Activated CD4-positive, alpha-beta T cell treated with anti-CD3 and anti-CD28 coated beads, Interleukin-2, amount 50 U/mL, for 16 hours (primary cell): ENCODE measurements around the gene LGR6.
"Not testable (repeated sequence)": the region's sequence is repeated elsewhere in the genome, so short reads cannot be mapped to it uniquely, and the experiment has no call there.

Experiments
- DNase-seq: peaks from one replicate; pipeline ENCODE4 v3.0.0-alpha.2; 2020

Gene LGR6

DNA sequence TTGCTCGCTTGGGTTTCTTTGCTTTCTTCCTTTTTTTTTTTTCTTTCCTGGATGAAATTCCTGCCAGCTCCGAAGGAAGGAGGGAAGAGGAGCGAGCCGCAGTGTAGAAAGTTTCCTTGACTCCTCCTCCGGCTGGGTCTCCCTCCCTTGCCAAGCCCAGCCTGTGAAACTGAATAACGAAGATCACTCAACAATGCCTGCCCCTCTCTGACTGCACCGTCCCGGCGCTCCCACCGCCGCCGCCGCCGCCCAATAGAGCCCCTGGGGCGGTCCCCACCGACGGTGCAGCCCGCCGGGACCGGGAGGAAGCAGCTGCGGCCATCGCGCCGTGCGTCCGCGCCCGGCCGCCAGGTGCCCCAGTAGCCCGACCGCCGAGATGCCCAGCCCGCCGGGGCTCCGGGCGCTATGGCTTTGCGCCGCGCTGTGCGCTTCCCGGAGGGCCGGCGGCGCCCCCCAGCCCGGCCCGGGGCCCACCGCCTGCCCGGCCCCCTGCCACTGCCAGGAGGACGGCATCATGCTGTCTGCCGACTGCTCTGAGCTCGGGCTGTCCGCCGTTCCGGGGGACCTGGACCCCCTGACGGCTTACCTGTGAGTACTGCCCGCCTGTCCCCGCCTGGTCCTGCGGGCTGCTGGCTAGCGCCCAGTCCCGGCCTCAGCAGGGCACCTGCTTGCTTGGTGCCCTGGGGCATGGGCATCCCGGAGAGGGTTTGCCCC is at the start of gene LGR6:
Gene LGR6, plus strand, starts transcription at position 186 of the 714 bp plus-strand sequence. Its CDS starts 191 bp downstream, at position 377.
- DNase-seq, result no peak

DNA sequence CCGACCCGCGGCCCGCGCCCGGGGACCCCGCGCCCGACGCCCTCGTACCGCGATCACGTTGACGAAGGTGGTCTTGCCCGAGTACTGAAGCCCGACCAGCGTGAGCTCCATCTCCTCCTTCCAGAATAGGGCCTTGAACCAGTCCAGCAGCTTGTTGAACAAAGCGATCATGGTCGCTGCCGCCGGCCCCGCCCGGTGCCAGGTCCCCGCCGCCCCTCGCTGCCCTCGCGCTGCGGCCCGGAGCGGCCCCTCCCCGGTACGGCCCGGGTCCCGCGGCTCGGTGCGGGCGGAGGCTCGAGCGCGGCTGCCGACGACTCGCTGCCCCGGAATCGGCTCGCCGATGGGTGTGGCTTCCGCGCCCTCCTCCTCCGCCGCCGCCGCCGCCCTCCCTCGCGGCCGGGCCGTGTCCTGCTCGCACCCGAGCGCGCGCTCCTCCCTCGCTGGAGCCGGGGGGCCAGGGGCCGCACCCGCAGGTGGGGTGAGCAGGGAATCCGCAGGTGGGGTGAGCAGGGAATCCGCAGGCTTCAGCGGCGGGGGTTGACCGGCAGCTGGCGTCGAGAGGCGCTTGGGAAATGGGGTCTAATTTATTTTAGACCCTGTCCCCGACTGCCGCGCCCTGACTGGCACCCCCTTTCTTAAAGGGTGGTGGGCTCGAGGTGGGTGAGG is 49.1 kb upstream of the LGR6 start, which contains the start of gene ARL8A:
Gene ARL8A, minus strand, starts transcription at position 336 of the 666 bp plus-strand sequence. Its CDS starts 165 bp downstream, at position 171.
- peak; percentile 64 for DNase-seq

DNA sequence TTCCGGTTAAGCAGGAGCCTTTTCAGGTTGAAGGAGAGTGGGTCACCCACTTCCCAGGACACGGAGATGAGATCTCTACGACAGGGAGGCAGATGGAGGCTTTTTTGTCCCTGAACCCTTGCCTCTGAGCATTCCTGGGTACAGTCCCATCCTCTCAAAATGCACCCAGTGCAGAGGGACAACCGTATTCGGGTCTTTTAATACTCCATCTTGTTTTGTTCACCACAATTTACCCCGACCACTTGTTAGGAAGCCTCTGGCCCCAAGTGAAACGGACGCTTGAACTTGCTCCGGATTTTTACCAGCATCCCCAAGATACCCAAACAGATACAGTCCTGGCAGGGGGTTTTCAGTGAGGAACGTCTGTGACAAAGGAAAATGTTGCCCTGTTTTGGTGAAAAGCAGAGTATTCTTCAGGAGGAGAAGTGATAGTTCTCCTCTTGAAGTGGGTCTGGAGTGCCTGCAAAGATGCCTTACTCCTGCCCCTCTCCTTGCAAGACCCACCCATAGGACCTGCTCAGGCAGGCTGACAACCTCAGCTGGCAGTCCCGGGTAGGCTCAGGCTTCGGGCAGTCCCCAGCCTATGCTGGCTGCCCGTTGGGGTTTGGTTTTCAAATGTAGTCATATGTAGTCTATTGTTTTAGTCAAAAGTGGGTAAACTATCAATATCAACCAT is 48.4 kb upstream of the LGR6 start:
- DNase-seq, result peak; percentile 72

- DNase-seq, result not testable (repeated sequence)
These were observed 47.9 kb upstream of the LGR6 start for GRCh38 chr1:202145744-202146140.

DNA sequence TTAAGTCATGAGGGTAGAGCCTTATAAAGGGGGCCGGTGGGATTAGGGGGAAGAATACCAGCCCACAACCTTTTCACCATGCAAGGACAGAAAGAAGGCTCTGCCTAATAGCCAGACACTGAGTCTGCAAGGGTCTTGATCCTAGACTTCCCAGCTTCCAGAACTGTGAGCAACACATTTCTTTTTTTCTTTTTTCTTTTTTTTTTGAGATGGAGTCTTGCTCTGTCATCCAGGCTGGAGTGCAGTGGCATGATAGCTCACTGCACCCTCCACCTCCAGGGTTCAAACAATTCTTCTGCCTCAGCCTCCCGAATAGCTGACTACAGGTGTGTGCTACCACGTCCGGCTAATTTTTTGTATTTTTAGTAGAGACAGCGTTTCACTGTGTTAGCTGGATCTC is 47.3 kb upstream of the LGR6 start:
- DNase-seq, result no peak

DNA sequence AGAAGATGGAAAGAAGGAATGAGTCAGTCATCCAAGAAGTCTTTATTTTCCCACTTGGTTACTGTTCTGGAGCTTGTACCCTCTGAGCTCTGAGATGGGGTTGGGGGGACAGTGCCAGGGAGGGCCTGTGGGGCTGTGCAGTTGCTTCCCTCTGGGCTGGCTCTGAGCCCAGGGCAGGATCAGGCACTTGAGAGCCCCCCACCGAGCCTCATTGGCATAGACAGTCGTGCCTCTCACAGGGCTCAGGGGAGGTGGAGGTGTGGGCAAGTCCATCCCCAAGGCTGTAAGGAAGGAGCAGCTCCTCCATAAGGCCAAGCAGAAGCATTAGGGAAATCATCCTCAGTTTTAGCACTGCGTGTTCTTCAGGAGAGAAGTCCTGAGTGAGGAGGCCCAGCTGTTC is 46.6 kb upstream of the LGR6 start:
- no peak for DNase-seq

DNA sequence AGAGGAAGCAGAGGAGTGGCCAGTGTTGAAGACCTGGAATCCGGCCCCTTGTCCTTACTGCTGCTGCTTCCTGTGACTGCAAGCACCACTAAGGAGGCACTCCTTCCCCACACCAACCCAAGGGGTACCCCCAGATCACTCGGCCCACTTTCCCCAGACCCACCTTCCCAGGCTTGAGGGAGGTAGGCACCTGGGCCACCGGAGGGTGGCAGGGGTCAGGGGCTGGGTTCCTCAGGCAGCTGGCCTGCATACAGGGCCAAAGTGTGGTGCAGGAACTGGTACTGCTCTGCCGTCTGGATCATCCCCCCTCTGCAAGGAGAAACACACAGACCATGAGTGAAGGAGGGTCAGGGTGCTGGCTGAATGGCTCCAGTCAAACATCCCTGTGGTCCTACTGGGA is 45.2 kb upstream of the LGR6 start:
- no peak for DNase-seq

- DNase-seq, result no peak
These were observed 44.0 kb upstream of the LGR6 start for GRCh38 chr1:202149566-202149965.

DNA sequence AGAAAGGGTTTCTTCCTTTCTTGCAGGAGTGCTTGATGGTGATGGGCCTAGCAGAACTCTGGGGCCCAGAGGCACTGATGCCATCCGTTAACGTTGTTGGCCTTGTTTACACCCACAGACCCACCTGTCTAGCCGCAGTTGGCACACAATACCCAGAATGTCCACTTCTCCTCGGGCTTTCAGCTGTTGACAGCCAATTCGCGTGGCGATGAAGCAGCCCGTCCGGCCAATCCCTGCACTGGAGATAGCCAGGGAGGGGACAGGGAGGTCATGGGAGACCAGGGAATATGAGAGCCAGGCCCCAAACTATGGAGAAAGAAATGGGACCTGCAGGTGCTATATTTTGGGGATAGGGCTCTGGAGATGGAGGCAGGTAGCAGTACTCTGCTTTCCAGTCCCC is 43.4 kb upstream of the LGR6 start:
- no peak for DNase-seq

DNA sequence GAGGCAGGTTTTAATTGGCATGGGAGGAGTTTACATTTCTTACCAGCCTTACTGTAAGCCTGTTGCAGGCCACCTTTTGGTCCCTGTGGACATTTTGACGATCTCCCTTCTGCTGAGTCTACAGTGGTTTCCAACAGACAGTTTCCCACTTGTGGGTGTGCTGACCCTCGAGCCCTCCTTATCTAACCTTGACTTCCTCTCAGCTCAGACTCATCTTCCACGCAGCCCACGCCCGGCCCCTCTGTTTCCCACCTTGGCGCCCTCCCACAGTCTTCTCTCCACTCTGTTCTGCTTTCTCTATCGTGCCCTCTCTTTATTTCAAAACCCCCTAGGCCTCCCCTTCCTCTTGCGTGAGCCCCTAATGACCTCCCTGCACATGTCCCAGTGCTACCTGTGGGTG is 43.0 kb upstream of the LGR6 start:
- no peak for DNase-seq

DNA sequence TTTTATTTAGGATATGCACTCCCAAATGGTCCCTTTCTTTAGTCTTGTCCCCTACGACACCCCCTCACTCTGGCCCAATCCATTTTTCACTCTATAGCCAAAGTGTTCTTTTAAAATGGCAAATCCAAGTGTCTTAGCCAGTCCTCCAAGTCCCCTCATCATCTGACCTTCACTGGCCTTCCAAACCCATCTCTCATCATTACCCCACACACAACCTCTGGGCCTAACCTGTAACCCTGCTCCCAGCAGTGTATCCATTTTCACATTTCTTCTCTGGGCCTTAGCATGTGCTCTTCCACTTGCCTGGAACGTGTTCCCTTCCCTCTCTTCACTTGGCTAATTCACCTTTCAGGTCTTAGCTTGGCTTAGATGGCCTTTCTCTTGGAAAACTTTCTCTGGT is 42.6 kb upstream of the LGR6 start:
- no peak for DNase-seq

DNA sequence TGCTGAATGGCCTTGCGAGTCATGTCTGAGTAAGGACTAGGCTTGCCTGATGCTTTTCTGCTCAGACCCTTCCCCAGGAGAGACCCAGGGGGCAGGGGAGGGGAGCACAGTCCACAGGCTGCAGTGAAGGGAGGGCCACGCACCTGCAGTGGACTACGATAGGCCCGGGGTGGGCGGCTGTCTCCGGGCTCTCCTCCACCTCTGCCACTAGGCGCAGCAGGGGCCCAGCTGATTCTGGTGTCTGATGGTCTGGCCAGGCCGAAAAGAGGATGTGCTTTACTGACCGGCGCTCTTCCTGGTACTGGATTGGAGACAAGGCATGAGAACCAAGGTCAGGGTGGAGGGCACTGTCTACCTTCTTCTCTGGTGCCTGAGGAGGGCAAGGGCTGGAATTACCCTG is 41.2 kb upstream of the LGR6 start:
- DNase-seq, result no peak

DNA sequence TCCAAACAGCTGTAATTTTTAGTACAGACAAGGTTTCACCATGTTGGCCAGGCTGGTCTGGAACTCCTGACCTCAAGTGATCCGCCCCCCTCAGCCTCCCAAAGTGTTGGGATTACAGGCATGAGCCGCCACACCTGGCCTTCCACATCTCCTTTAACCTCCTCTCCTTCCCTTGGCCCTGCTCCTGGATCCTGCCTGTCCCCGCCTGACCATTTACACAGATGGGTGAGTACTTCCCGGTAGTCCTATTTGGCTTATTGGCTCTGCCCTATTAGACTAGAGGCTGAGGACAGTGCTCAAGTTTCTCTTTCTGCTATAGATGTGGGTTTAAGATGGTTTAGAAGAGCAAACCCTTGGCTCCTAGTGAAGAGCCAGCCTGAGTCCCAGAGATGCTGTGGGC is 40.3 kb upstream of the LGR6 start:
- no peak for DNase-seq

DNA sequence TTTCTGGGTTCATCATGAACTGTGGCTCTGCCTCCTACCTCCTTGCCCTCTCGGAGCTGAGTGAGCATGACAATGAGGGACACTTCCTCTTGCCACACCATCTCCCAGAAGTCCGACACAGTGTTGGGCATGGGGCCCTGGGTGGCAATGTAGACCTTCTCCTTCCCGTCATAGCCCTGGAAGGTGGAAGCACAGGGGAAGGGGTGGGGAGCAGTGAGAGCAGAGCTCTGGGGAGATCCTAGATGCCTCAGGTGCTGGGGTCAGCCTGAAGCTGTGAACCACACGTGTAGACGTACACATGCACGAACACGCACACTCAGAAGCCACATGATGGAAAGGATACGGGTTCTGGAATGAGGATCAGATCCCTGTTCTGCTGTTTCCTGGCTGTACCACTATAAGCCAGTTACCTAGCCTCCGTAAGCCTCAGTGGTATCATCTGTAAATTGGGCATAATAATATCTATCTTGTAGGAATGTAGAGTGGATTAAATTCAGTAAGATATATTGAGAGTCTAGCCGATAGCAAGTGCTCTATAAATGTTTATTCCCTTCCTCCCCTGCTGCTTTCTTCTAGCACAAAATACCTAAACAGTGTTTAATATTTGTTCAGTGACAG is 39.3 kb upstream of the LGR6 start:
- no peak for DNase-seq

DNA sequence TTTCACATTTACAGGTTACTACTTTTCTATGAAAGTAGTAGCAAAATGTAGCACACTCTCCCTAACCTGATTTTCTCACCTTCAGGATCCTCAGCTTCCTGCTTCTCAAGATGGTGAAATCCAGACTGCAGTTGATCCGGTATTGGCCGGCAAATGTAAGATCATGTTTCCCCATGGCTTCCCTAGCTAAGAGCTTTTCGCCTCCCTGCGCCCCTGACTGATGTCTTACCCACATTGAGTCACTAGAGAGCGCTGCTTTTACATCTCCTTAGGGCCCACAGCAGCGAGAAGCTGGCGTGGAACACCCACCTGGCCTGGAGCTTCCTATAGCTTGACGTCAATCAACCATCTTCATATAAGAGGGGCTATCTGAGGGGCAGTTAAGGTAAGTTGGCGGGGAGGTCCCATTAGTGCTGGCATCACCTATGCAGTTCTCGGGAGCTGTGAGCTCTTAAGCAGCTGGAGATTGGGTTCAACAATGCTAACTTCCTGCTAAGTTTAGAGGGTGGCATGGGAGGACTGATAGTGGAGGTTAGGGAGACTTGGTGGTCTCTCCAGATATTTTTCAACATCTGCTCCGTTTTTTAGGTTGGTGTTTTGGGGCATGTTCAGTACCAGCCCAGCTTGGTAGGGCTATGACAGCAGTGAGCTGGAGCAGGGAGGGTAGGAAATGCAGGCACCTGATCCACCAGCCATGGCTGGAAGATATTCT is 38.7 kb upstream of the LGR6 start:
- peak; percentile 65 for DNase-seq

DNA sequence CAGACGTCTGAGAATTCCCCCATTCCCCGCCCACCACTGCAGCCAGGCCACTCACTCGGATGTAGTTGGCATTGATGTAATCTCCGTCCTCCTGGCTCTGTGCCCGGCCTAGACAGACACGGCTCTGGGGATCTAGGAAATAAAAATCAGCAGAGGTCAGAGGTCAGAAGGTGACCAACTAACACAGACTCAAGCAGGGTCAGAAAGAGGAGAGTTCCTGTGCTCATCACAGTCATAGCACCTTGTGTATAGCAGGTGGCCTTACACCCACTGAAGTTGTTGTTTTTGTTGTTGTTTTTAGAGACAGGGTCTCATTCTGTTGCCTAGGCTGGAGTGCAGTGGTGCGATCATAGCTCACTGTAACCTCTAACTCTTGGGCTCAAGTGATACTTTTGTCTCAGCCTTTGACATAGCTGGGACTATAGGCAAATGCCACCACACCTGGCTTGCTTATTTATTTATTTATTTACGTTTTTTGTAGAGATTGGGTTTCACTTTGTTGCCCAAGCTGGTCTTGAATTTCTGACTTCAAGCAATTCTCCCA is 38.0 kb upstream of the LGR6 start:
- no peak for DNase-seq

- DNase-seq, result no peak
These were observed 37.0 kb upstream of the LGR6 start for GRCh38 chr1:202156590-202156989.

DNA sequence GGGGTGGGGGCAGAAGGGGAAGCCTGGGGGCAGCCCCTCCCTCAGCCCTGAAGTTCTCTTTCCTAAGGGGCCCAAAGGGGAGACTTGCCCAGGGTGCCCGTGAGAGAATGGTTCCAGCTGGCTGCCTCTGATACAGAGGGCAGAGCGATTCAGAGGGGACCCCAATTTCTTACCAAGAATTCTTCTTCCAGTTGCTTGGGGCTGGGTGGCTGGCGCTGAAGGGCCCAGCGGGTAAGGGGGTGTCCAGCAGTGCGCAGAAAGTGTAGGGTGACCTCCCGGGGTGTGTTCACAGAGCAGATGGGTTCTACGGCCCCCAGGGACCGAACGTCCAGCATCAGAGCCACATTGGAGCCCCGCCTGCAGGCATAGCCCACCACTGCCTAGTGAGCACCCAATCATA is 35.7 kb upstream of the LGR6 start:
- no peak for DNase-seq

DNA sequence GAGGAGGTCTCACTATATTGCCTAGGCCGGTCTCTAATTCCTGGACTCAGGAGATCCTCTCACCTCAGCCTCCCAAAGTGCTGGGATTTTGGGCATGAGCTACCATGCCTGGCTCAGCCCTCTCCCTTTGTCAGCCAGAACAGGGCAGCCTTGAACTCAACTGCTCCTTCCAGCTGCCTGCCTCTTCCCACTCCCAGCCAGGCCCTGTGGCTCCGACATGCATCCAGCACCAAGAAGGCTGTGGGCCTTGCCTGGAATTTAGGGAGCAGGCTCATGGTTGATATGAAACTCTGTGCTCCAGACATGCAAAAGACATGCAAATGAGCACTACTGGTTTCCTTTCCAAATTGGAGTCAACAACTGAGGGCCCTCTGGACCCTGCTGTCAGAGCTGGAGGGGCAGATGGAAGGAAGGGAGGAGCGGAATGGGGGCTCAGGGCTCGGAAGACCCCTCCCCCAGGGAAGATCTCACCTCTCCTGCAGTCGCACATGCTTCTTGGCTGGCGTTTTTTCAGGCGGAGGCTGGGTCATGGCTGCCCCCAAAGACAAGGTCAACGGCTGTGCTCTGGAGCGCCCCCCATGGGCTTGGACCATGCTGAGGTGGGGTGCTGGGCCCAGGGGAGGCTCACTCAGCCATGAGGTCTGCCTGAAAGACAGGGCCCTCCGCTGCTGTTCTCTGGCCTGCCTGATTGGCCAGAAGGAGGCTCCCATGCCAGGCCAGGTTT is 34.6 kb upstream of the LGR6 start:
- peak; percentile 67 for DNase-seq

- peak; percentile 83 for DNase-seq
These were observed 33.8 kb upstream of the LGR6 start for GRCh38 chr1:202159534-202160371.

DNA sequence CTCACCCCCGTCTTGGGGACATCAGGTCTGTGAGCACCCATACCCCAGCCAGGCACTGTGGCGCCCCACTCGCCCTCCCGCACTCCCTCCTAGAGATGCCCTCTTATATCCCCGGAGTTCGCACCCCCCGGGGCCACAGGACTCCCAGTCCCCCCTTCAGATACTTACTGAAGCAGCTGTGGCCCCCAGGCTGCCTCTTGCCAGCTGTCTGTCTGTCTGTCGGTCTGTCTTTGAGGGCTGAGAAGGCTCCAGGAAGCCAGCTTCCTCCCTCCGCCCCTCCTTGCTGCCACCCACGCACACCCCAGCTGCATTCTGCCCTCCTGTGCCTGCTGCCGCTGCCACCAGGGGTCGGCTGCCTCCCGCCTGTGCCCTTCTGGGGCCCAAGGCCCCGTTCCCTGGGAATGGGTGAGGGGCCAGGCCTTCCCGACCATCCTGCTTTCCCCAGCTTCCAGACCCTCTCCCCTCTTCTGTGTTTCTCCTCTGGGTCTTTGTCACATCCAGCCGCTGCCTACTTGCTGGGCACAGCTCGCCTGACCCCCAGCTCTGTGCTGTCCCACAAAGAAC is 33.1 kb upstream of the LGR6 start, which contains the start of gene PTPN7:
Gene PTPN7, minus strand, starts transcription at position 226 of the 564 bp plus-strand sequence. CDS start 1,200 bp downstream, outside the sequence.
- peak; percentile 91 for DNase-seq
